Glutamatergic neuron (in vitro differentiated cells): Measurements from ENCODE around the gene ALDH3B1. TPM values are rescaled to one million over a fixed set of nuclear protein-coding genes. Genes with fewer than 3 reads are reported as not detected.
A peak's percentile ranks its signal among the peaks of the same experiment; 100 is the strongest.

Source experiments
- DNase-seq: peaks from one replicate; pipeline ENCODE4 v3.0.0; 2022
- H3K27ac Mint-ChIP-seq: one replicate; pipeline ENCODE4 v1.8.0; 2020; ENCODE audit warnings: mild to moderate bottlenecking, mixed read lengths, inconsistent platforms; ENCODE audit not compliant: unreplicated experiment
- H3K27me3 Mint-ChIP-seq: one replicate; pipeline ENCODE4 v1.8.0; 2020; ENCODE audit warnings: mild to moderate bottlenecking, moderate library complexity, mixed read lengths, inconsistent platforms; ENCODE audit not compliant: unreplicated experiment
- H3K36me3 Mint-ChIP-seq: one replicate; pipeline ENCODE4 v1.8.0; 2020; ENCODE audit warnings: mild to moderate bottlenecking, mixed read lengths, inconsistent platforms; ENCODE audit not compliant: unreplicated experiment
- H3K4me1 Mint-ChIP-seq: one replicate; pipeline ENCODE4 v1.8.0; 2020; ENCODE audit warnings: mild to moderate bottlenecking, low read depth, mixed read lengths, inconsistent platforms; ENCODE audit not compliant: unreplicated experiment
- H3K4me3 Mint-ChIP-seq: one replicate; pipeline ENCODE4 v1.8.0; 2020; ENCODE audit warnings: mild to moderate bottlenecking, mixed read lengths, inconsistent platforms; ENCODE audit not compliant: unreplicated experiment
- H3K9me3 Mint-ChIP-seq: one replicate; pipeline ENCODE4 v1.8.0; 2020; ENCODE audit warnings: mild to moderate bottlenecking, moderate library complexity, mixed read lengths, inconsistent platforms; ENCODE audit not compliant: unreplicated experiment
- CTCF ChIP-seq: fragments of 200-600 bp; sonication (generic); IDR thresholded peaks from one replicate; pipeline ENCODE4 v1.5.0; 2021; ENCODE audit not compliant: partially characterized antibody, unreplicated experiment
- total RNA-seq: library from RNA; stranded (reverse); fragmentation: NEBNext Ultra II Directional; extraction: Animal tissue kit (Norgen Biotek cat#: 25700); gene quantifications from one replicate; pipeline ENCODE4 v1.2.1, GENCODE V29; 2021; ENCODE audit not compliant: unreplicated experiment

Gene ALDH3B1
- total RNA-seq, 1 donor from 2014 or later = 0.22 TPM

GRCh38 chr11:68040957-68041591 is 30.9 kb downstream of the ALDH3B1 start:
- DNase-seq = no peak
- Mint-ChIP-seq H3K27ac (no peak overlapping the region), H3K27me3 (peaks cover 3% of the 10 kb centered on the region), H3K4me1 (peaks cover 2% of the 10 kb centered on the region), H3K36me3 (no peaks in the 10 kb centered on the region), H3K9me3 (no peaks in the 10 kb centered on the region), H3K4me3 (no peak overlapping the region)
- no peak for TF ChIP-seq CTCF

- no peak for DNase-seq
- H3K4me1 Mint-ChIP-seq = peaks cover 2% of the 10 kb centered on the region
- no peaks in the 10 kb centered on the region for H3K36me3 Mint-ChIP-seq
- peaks cover 1% of the 10 kb centered on the region for H3K9me3 Mint-ChIP-seq
- TF ChIP-seq CTCF = no peak
- peak overlapping the region; percentile 29 for H3K27ac Mint-ChIP-seq
- no peak overlapping the region for H3K4me3 Mint-ChIP-seq
- peaks cover 3% of the 10 kb centered on the region for H3K27me3 Mint-ChIP-seq
These were observed 31.6 kb downstream of the ALDH3B1 start for GRCh38 chr11:68041617-68042218.

GRCh38 chr11:68042219-68043028 is 32.3 kb downstream of the ALDH3B1 start:
- Mint-ChIP-seq H3K9me3 (peaks cover 2% of the 10 kb centered on the region), H3K4me1 (peaks cover 2% of the 10 kb centered on the region), H3K27ac (no peak overlapping the region), H3K4me3 (no peak overlapping the region), H3K27me3 (peaks cover 3% of the 10 kb centered on the region), H3K36me3 (no peaks in the 10 kb centered on the region)
- DNase-seq = no peak
- TF ChIP-seq CTCF = no peak

DNA sequence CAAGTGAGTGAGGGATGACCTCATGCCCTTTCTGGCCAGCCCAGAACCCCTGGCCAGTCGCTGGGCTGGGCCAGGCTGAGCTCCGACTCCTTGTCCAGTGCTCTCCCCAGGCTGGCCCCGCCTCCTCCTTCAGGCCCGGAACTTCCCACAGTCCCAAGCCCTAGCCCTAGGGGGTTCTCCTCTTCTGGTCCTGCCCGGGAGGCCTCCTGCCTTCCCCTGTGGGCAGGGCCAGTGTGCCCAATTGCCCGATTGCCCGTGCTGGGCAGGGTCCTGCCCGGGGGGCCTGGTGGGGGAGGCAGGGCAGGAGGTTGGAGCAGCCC is 32.9 kb downstream of the ALDH3B1 start:
- peaks cover 2% of the 10 kb centered on the region for H3K4me1 Mint-ChIP-seq
- no peak overlapping the region for H3K27ac Mint-ChIP-seq
- H3K27me3 Mint-ChIP-seq = peaks cover 3% of the 10 kb centered on the region
- H3K9me3 Mint-ChIP-seq = peaks cover 2% of the 10 kb centered on the region
- TF ChIP-seq CTCF = no peak
- no peak for DNase-seq
- H3K4me3 Mint-ChIP-seq = no peak overlapping the region
- H3K36me3 Mint-ChIP-seq = no peaks in the 10 kb centered on the region
